ENCODE measurements around the gene ACTR5.

Gene ACTR5

GRCh38 chr20:38790200-38791053, 42.2 kb downstream of the ACTR5 start (continued):
- no peak for TF ChIP-seq ZNF214 (tag by site-specific recombination; IDR thresholded peaks at IDR 0.05; ENCODE audit: borderline replicate concordance)
- TF ChIP-seq ZNF629 (tag by site-specific recombination; IDR thresholded peaks at IDR 0.05), result peak; percentile 40; the same call in 1 of the 2 replicates
- TF ChIP-seq ZNF426 (tag by site-specific recombination; IDR thresholded peaks at IDR 0.05), result no peak
- TF ChIP-seq, protein P1, sequence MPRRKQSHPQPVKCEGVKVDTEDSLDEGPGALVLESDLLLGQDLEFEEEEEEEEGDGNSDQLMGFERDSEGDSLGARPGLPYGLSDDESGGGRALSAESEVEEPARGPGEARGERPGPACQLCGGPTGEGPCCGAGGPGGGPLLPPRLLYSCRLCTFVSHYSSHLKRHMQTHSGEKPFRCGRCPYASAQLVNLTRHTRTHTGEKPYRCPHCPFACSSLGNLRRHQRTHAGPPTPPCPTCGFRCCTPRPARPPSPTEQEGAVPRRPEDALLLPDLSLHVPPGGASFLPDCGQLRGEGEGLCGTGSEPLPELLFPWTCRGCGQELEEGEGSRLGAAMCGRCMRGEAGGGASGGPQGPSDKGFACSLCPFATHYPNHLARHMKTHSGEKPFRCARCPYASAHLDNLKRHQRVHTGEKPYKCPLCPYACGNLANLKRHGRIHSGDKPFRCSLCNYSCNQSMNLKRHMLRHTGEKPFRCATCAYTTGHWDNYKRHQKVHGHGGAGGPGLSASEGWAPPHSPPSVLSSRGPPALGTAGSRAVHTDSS (tag by site-specific recombination; IDR thresholded peaks at IDR 0.05), result no peak
- TF ChIP-seq ZIC2 (tag by site-specific recombination; IDR thresholded peaks at IDR 0.05), result no peak
- TF ChIP-seq IKZF3 (tag by site-specific recombination; IDR thresholded peaks at IDR 0.05), result no peak
- no peak for TF ChIP-seq ZSCAN23 (tag by site-specific recombination; IDR thresholded peaks at IDR 0.05)
- TF ChIP-seq ZNF416 (tag by site-specific recombination; IDR thresholded peaks at IDR 0.05), result no peak
- TF ChIP-seq HOXA7 (CRISPR knock-in tag; IDR thresholded peaks at IDR 0.05; ENCODE audit: borderline replicate concordance), result no peak
- TF ChIP-seq KLF8 (tag by site-specific recombination; IDR thresholded peaks at IDR 0.05), result no peak
- TF ChIP-seq ZBTB10 (tag by site-specific recombination; IDR thresholded peaks at IDR 0.05), result no peak
- TF ChIP-seq YY2 (tag by site-specific recombination; IDR thresholded peaks at IDR 0.05), result no peak
- peak; percentile 49; the same call in 1 of the 2 replicates for TF ChIP-seq ZNF341 (tag by site-specific recombination; IDR thresholded peaks at IDR 0.05; ENCODE audit: low read depth)
- TF ChIP-seq ZNF501 (tag by site-specific recombination; IDR thresholded peaks at IDR 0.05), result no peak
- TF ChIP-seq, protein P2, sequence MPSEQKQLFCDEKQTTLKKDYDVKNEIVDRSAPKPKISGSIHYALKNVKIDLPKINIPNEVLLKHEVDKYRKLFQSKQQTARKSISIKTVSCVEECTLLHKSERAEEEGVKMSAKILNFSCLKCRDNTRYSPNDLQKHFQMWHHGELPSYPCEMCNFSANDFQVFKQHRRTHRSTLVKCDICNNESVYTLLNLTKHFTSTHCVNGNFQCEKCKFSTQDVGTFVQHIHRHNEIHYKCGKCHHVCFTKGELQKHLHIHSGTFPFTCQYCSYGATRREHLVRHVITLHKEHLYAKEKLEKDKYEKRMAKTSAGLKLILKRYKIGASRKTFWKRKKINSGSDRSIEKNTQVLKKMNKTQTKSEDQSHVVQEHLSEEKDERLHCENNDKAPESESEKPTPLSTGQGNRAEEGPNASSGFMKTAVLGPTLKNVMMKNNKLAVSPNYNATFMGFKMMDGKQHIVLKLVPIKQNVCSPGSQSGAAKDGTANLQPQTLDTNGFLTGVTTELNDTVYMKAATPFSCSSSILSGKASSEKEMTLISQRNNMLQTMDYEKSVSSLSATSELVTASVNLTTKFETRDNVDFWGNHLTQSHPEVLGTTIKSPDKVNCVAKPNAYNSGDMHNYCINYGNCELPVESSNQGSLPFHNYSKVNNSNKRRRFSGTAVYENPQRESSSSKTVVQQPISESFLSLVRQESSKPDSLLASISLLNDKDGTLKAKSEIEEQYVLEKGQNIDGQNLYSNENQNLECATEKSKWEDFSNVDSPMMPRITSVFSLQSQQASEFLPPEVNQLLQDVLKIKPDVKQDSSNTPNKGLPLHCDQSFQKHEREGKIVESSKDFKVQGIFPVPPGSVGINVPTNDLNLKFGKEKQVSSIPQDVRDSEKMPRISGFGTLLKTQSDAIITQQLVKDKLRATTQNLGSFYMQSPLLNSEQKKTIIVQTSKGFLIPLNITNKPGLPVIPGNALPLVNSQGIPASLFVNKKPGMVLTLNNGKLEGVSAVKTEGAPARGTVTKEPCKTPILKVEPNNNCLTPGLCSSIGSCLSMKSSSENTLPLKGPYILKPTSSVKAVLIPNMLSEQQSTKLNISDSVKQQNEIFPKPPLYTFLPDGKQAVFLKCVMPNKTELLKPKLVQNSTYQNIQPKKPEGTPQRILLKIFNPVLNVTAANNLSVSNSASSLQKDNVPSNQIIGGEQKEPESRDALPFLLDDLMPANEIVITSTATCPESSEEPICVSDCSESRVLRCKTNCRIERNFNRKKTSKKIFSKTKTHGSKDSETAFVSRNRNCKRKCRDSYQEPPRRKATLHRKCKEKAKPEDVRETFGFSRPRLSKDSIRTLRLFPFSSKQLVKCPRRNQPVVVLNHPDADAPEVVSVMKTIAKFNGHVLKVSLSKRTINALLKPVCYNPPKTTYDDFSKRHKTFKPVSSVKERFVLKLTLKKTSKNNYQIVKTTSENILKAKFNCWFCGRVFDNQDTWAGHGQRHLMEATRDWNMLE (tag by site-specific recombination; conservative IDR thresholded peaks at IDR 0.05; ENCODE audit: low read depth), result no peak
- TF ChIP-seq ZNF585B (tag by site-specific recombination; IDR thresholded peaks at IDR 0.05), result no peak
- no peak for TF ChIP-seq ZNF239 (tag by site-specific recombination; IDR thresholded peaks at IDR 0.05)
- peak; percentile 74 for TF ChIP-seq SCRT2 (tag by site-specific recombination; IDR thresholded peaks at IDR 0.05)
- no peak for TF ChIP-seq HOXC10 (CRISPR knock-in tag; IDR thresholded peaks at IDR 0.05)
- TF ChIP-seq MZF1 (tag by site-specific recombination; IDR thresholded peaks at IDR 0.05; ENCODE audit: borderline replicate concordance), result no peak
- no peak for TF ChIP-seq ZFP41 (tag by site-specific recombination; IDR thresholded peaks at IDR 0.05; ENCODE audit: borderline replicate concordance)
- TF ChIP-seq ZNF621 (tag by site-specific recombination; IDR thresholded peaks at IDR 0.05), result no peak
- no peak for TF ChIP-seq BCL11A (tag by site-specific recombination; IDR thresholded peaks at IDR 0.05; ENCODE audit: low read depth)
- TF ChIP-seq PRDM10 (tag by site-specific recombination; IDR thresholded peaks at IDR 0.05), result 0 out of 2 replicates have a peak, but pooled peaks have one; percentile 11
- TF ChIP-seq ZNF600 (tag by site-specific recombination; IDR thresholded peaks at IDR 0.05), result no peak

Measured in HEK293 (cell line).